WERI-Rb-1 (cell line): Measurements from ENCODE around the gene CLEC16A.

Experiments
- DNase-seq: peaks from one replicate; pipeline ENCODE4 v3.0.0-alpha.2; 2020
- H3K27ac ChIP-seq: fragments of 250-450 bp; sonication (Bioruptor Pico); 2 replicates; pipeline ENCODE4 v1.5.1; 2020; ENCODE audit warnings: mild to moderate bottlenecking, moderate library complexity
- H3K27me3 ChIP-seq: fragments of 250-450 bp; sonication (Bioruptor Pico); 2 replicates; pipeline ENCODE4 v1.5.1; 2021; ENCODE audit warnings: mild to moderate bottlenecking, low read depth, moderate library complexity; ENCODE audit not compliant: insufficient read depth, severe bottlenecking
- H3K36me3 ChIP-seq: fragments of 250-450 bp; sonication (Bioruptor Pico); 2 replicates; pipeline ENCODE4 v1.5.1; 2020; ENCODE audit warnings: mild to moderate bottlenecking, moderate library complexity
- H3K4me3 ChIP-seq: 2 replicates; pipeline ENCODE4 v1.5.1; 2011; ENCODE audit warnings: low read depth, mild to moderate bottlenecking, control low read depth, low read length
- H3K9me3 ChIP-seq: fragments of 250-450 bp; sonication (Bioruptor Pico); 2 replicates; pipeline ENCODE4 v1.5.1; 2021; ENCODE audit warnings: mild to moderate bottlenecking, moderate library complexity; ENCODE audit not compliant: severe bottlenecking
- TF ChIP-seq, protein P1 (sequence below): IDR thresholded peaks from 2 replicates; pipeline ENCODE4 v1.5.1; 2011; ENCODE audit warnings: low read depth, mild to moderate bottlenecking, control low read depth, inconsistent platforms, low read length

CLEC16A gene

DNA sequence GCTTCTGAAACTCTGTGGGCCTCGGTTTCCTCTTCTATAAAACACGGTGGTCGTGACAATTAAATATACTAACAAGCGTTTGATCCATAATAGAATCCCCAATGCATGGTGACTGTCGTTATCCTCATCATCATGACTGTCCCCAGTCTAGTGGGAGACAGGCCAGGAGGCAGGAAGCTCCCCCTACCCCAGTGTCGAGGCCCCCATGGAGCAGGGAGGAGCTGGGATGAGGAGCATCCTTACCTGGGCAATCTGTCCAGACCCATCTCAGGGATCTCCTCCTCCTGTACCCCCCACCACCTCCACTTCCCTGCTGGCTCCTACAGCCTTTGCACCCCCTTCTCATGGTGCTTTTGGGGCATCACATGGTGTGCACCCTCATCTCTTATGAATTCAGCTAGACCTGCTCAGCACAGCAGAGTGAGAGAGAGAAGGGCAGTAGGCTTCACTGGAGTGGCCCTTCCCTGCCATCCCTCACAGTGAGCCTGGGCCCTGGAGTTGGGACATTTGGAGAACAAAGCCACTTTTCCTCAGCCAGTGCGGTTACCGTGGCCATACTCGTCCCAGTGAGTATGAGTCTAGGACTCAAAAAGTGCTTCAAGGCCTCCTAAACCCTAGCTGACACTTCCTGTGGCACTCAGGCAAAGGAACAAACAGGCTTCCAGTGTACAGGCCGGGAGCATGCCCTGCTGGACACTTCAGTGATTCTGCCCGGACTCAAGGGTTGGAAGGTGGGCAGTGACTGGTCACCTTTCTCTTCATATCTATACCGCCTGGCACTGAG is 148.6 kb downstream of the CLEC16A start:
- Histone ChIP-seq H3K27me3 (no peaks in the 10 kb centered on the region), H3K9me3 (no peaks in the 10 kb centered on the region), H3K27ac (no peak overlapping the region), H3K4me3 (no peak overlapping the region), H3K36me3 (peaks cover 3% of the 10 kb centered on the region)
- no peak for DNase-seq
- TF ChIP-seq, protein P1, sequence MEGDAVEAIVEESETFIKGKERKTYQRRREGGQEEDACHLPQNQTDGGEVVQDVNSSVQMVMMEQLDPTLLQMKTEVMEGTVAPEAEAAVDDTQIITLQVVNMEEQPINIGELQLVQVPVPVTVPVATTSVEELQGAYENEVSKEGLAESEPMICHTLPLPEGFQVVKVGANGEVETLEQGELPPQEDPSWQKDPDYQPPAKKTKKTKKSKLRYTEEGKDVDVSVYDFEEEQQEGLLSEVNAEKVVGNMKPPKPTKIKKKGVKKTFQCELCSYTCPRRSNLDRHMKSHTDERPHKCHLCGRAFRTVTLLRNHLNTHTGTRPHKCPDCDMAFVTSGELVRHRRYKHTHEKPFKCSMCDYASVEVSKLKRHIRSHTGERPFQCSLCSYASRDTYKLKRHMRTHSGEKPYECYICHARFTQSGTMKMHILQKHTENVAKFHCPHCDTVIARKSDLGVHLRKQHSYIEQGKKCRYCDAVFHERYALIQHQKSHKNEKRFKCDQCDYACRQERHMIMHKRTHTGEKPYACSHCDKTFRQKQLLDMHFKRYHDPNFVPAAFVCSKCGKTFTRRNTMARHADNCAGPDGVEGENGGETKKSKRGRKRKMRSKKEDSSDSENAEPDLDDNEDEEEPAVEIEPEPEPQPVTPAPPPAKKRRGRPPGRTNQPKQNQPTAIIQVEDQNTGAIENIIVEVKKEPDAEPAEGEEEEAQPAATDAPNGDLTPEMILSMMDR = no peak

DNA sequence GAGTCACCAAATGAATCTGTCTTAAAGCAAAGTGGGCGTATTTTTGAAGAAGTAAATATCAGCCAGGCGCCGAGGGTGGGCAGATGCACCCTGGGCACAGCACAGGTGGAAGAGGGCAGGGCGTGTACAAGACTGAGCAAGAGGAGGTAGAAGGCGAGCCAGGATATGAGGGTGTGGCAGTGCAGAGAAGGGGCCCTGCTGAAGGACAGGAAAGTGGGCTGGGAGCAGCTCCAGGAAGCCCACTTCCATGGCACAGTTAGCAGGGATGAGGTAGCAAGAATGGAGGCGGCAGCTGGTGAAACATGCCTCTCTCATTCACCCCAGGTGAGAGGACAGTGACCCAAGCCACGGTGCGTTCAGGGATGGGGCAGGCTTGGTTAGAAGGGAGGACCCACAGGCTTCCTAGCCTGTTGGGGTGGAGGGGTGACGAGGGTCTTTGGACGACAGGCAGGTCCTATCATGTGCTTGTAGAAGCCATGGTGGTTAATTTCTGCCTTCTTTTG is 149.3 kb downstream of the CLEC16A start:
- TF ChIP-seq, protein P1 = no peak
- H3K36me3 ChIP-seq = peaks cover 3% of the 10 kb centered on the region; the same call in 1 of the 2 replicates
- H3K27ac ChIP-seq = no peak overlapping the region
- DNase-seq = no peak
- no peaks in the 10 kb centered on the region for H3K27me3 ChIP-seq
- H3K9me3 ChIP-seq = no peaks in the 10 kb centered on the region
- no peak overlapping the region for H3K4me3 ChIP-seq

DNA sequence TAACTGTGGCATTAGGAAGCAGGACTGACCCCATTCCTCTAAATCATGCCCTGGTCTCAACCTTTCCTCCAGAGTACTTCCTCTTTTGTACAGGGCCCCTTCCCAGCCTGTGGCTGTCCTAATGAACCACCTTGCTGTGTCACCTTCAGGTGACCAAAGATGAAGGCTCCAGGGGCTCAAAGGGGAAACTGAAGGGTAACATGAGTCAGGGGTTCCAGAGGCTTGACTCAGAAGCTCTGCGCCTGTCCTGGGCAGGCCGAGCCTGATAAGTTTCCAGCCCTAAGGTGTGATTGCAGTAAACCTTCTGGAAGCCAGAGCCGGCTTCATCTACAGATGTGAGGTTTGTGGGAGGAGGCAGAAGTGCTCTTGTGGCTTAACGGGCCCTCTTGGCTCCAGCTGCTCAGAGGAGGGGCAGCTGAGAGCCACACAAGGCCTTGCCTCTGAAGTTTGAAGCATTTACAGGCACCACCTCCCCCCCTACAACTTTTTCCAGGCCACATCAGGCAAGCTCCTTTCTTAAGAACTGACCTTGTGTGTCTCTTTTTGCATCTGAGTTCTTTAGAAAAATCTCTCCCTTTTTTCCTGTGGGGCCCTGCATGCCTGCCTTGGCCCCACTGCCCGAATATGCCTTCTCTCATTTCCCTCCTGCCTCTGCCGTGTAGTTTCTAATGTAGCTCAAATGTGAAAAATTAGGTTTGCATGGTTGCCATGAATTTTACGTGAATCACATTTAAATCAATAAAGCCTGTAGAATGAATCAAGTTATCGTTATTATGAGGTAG is 149.9 kb downstream of the CLEC16A start:
- no peak for DNase-seq
- TF ChIP-seq, protein P1 = no peak
- peaks cover 3% of the 10 kb centered on the region; the same call in 1 of the 2 replicates for H3K36me3 ChIP-seq
- no peak overlapping the region for H3K27ac ChIP-seq
- H3K9me3 ChIP-seq = no peaks in the 10 kb centered on the region
- H3K27me3 ChIP-seq = no peaks in the 10 kb centered on the region
- no peak overlapping the region for H3K4me3 ChIP-seq

DNA sequence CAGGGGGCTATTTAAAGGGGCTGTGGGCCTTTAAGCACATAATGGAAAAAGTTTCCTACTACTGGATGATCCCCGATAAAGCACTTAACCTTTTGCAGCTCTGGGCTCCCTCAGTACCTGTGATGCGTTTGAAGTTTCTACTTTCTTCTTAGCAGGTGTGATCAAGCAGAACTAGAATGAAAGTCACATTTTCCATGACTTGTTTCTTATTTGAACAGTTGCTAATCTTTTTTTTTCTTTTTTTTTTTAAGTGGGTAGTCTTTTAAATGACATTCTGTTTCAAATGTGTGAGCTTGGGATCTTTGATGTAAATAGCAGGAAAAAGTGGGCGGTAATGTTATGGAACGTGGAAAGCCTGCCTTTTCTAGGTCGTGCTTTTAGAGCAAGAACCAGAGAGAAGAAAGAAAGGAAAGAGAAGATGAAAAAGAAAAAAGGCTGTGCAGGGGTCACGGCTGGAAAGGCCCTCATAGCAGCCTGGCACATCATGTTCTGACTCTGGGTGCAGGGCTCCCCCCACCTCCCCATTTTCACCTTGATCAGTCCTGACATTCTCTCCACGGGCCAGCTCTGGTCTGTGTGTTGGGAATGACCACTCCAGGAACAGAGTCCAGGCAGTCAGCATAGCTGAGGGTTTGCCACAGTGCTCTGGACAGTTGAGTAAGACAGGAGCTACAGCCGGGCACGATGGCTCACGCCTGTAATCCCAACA is 150.6 kb downstream of the CLEC16A start:
- no peaks in the 10 kb centered on the region for H3K27me3 ChIP-seq
- H3K4me3 ChIP-seq = no peak overlapping the region
- DNase-seq = no peak
- no peak overlapping the region for H3K27ac ChIP-seq
- H3K36me3 ChIP-seq = peaks cover 3% of the 10 kb centered on the region; the same call in 1 of the 2 replicates
- no peaks in the 10 kb centered on the region for H3K9me3 ChIP-seq
- TF ChIP-seq, protein P1 = no peak

- Histone ChIP-seq H3K27me3 (no peaks in the 10 kb centered on the region), H3K9me3 (no peaks in the 10 kb centered on the region), H3K27ac (no peak overlapping the region), H3K4me3 (no peak overlapping the region), H3K36me3 (peaks cover 3% of the 10 kb centered on the region; the same call in 1 of the 2 replicates)
- no peak for DNase-seq
- TF ChIP-seq, protein P1 = no peak
Measured at GRCh38 chr16:11095935-11096334, 151.6 kb downstream of the CLEC16A start.
